GM23338 (cell line): ENCODE measurements around the gene STKLD1. TPM values are rescaled to one million over a fixed set of nuclear protein-coding genes. Genes with fewer than 3 reads are reported as not detected.

ENCODE experiments used
- ATAC-seq: fragments of 200-7000 bp; cut with Tn5 transposase; 3 replicates; pipeline ENCODE4 v1.9.1; 2020
- DNase-seq: peaks from one replicate; pipeline ENCODE4 v3.0.0-alpha.2; 2015; ENCODE audit warnings: low spot score
- H2AFZ ChIP-seq: fragments of 200-600 bp; sonication (generic); 2 replicates; pipeline ENCODE4 v1.8.0; 2016; ENCODE audit warnings: antibody characterized with exemption, mild to moderate bottlenecking, moderate library complexity
- H3F3A ChIP-seq: fragments of 200-600 bp; sonication (generic); replicated peaks from 2 replicates; pipeline ENCODE4 v1.8.0; 2017; ENCODE audit warnings: antibody characterized with exemption, mixed run types, low read depth
- H3K27ac ChIP-seq: fragments of 200-600 bp; sonication (generic); 2 replicates; pipeline ENCODE4 v1.6.1; 2016; ENCODE audit warnings: low read depth
- H3K27me3 ChIP-seq: fragments of 200-600 bp; sonication (generic); 2 replicates; pipeline ENCODE4 v1.8.0; 2016; ENCODE audit warnings: mild to moderate bottlenecking, mixed run types, moderate library complexity; ENCODE audit not compliant: insufficient read depth
- H3K36me3 ChIP-seq: fragments of 200-600 bp; sonication (generic); 2 replicates; pipeline ENCODE4 v1.8.0; 2016; ENCODE audit warnings: mild to moderate bottlenecking; ENCODE audit not compliant: insufficient read depth
- H3K4me1 ChIP-seq: fragments of 200-600 bp; sonication (generic); 2 replicates; pipeline ENCODE4 v1.8.0; 2016; ENCODE audit warnings: mild to moderate bottlenecking, moderate library complexity; ENCODE audit not compliant: insufficient read depth
- H3K4me2 ChIP-seq: fragments of 200-600 bp; sonication (generic); 2 replicates; pipeline ENCODE4 v1.7.1; 2017; ENCODE audit warnings: mixed run types
- H3K4me3 ChIP-seq: fragments of 200-600 bp; sonication (generic); 2 replicates; pipeline ENCODE4 v1.6.1; 2016; ENCODE audit warnings: mixed run types
- H3K79me2 ChIP-seq: fragments of 200-600 bp; sonication (generic); replicated peaks from 2 replicates; pipeline ENCODE4 v1.8.0; 2017; ENCODE audit warnings: mild to moderate bottlenecking; ENCODE audit not compliant: insufficient read depth
- H3K9me2 ChIP-seq: fragments of 200-600 bp; sonication (generic); 2 replicates; pipeline ENCODE4 v1.8.0; 2017; ENCODE audit not compliant: insufficient read depth
- H4K20me1 ChIP-seq: fragments of 200-600 bp; sonication (generic); replicated peaks from 2 replicates; pipeline ENCODE4 v1.8.0; 2017; ENCODE audit warnings: mild to moderate bottlenecking; ENCODE audit not compliant: insufficient read depth
- H3K27ac Mint-ChIP-seq: 2 replicates; pipeline ENCODE4 v1.8.0; 2020; ENCODE audit warnings: inconsistent platforms, mild to moderate bottlenecking, moderate library complexity, mixed read lengths
- H3K27me3 Mint-ChIP-seq: 3 replicates; pipeline ENCODE4 v1.8.0; 2022; ENCODE audit warnings: low read depth, mild to moderate bottlenecking, moderate library complexity, mixed read lengths, inconsistent platforms; ENCODE audit not compliant: insufficient read depth, poor library complexity
- H3K36me3 Mint-ChIP-seq: 3 replicates; pipeline ENCODE4 v1.8.0; 2021; ENCODE audit warnings: low read depth, mild to moderate bottlenecking, inconsistent platforms, moderate library complexity, mixed read lengths
- H3K4me1 Mint-ChIP-seq: 3 replicates; pipeline ENCODE4 v1.8.0; 2020; ENCODE audit warnings: mild to moderate bottlenecking, inconsistent platforms, mixed read lengths
- H3K4me3 Mint-ChIP-seq: 3 replicates; pipeline ENCODE4 v1.8.0; 2021; ENCODE audit warnings: moderate library complexity, mild to moderate bottlenecking, inconsistent platforms, mixed read lengths
- H3K9me3 Mint-ChIP-seq: 3 replicates; pipeline ENCODE4 v1.8.0; 2020; ENCODE audit warnings: moderate library complexity, mild to moderate bottlenecking, inconsistent platforms, mixed read lengths
- CTCF ChIP-seq, 2 experiments: fragments of 200-600 bp in 1 of 2; sonication (generic) in 1 of 2; conservative IDR thresholded peaks; 2 replicates each; pipeline versions ENCODE4 v1.5.1 to v1.6.1; 2016 to 2017; ENCODE audit warnings: antibody characterized with exemption in 2 of 2, low read depth in 2 of 2, mild to moderate bottlenecking in 2 of 2, moderate library complexity in 1 of 2
- EZH2 ChIP-seq: fragments of 200-600 bp; sonication (generic); IDR thresholded peaks from one replicate; pipeline ENCODE4 v1.8.0; 2017; ENCODE audit warnings: antibody characterized with exemption, mild to moderate bottlenecking, low read depth; ENCODE audit not compliant: unreplicated experiment
- STAT1 ChIP-seq: IDR thresholded peaks from one replicate; pipeline ENCODE4 v1.6.1; 2016; ENCODE audit warnings: antibody characterized with exemption; ENCODE audit not compliant: unreplicated experiment
- ZNF114 ChIP-seq: fragments of 250-450 bp; sonication (Bioruptor Pico); IDR thresholded peaks from 2 replicates; pipeline ENCODE4 v1.5.0; 2020; ENCODE audit warnings: mild to moderate bottlenecking, moderate library complexity
- ZNF331 ChIP-seq: fragments of 250-450 bp; sonication (Bioruptor Pico); IDR thresholded peaks from 2 replicates; pipeline ENCODE4 v1.5.0; 2020; ENCODE audit warnings: low read depth, mild to moderate bottlenecking, moderate library complexity
- polyA plus RNA-seq: library from polyadenylated mRNA; unstranded; fragments of >200 nt; fragmentation: Nextera tagmentation; extraction: Ambion mirVana; gene quantifications from 2 replicates; pipeline ENCODE4 v1.2.1, GENCODE V29; 2016
- total RNA-seq: library from RNA; depleted of rRNA; stranded (reverse); fragments of >200 nt; shearing (Covaris generic); gene quantifications from 2 replicates; pipeline ENCODE4 v1.2.3, GENCODE V29; 2014
- TF ChIP-seq, protein P1 (sequence below): IDR thresholded peaks from 2 replicates; pipeline ENCODE4 v1.6.1; 2016; ENCODE audit warnings: antibody characterized with exemption

Gene STKLD1
- total and polyA plus RNA-seq, 2 experiments from 2014 or later: 0.57 TPM; not detected in 1

- TF ChIP-seq, protein P1, sequence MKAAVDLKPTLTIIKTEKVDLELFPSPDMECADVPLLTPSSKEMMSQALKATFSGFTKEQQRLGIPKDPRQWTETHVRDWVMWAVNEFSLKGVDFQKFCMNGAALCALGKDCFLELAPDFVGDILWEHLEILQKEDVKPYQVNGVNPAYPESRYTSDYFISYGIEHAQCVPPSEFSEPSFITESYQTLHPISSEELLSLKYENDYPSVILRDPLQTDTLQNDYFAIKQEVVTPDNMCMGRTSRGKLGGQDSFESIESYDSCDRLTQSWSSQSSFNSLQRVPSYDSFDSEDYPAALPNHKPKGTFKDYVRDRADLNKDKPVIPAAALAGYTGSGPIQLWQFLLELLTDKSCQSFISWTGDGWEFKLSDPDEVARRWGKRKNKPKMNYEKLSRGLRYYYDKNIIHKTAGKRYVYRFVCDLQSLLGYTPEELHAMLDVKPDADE: no peak
- no peak for TF ChIP-seq ZNF114 (CRISPR knock-in tag)
Measured at GRCh38 chr9:133393399-133393798, 17.2 kb downstream of the STKLD1 start (continued).

DNA sequence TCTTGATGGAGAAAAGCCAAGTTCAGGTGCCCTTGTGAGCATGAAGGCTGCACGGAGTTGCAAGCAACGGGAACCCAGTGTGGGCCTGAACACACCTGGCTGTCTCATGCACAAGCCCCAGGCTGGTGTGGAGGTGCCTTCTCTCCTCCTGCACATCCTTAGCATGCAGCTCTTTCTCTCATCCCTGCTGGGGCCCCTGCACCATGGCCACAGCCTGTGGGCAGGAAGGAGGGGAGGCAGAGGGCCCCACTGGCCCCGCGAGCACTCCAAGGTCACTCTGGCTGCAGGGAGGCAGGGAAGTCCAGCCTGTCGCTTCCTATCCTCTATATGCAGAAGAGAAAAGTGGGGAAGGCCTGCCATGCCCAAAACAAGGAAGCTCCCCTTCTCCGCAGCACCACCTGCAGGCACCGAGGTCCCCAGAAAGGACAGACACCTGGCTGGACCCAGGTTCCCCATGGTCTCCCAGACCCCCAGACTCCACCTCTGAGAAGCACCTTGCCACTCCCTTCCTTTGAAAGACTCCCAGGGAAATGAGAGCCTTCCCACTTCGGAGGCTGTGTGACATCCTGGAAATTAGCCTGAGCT is 18.6 kb downstream of the STKLD1 start:
- no peaks in the 10 kb centered on the region for H3F3A ChIP-seq
- H3K9me3 Mint-ChIP-seq: peaks cover 15% of the 10 kb centered on the region
- H3K4me3 Mint-ChIP-seq: no peak overlapping the region
- no peaks in the 10 kb centered on the region for H4K20me1 ChIP-seq
- H3K27me3 ChIP-seq: no peaks in the 10 kb centered on the region
- DNase-seq: peak; percentile 25
- TF ChIP-seq CTCF (conservative IDR thresholded peaks at IDR 0.05; ENCODE audit: low read depth in 2 of 2): peak; percentile 14 to 42; a peak in 2 of 4 replicates
- no peak for TF ChIP-seq EZH2
- no peak for TF ChIP-seq ZNF331 (CRISPR knock-in tag)
- no peak for TF ChIP-seq STAT1
- H2AFZ ChIP-seq: no peak overlapping the region
- no peak overlapping the region for H3K4me3 ChIP-seq
- peaks cover 12% of the 10 kb centered on the region for H3K27me3 Mint-ChIP-seq
- no peak overlapping the region for H3K27ac Mint-ChIP-seq
- H3K27ac ChIP-seq: no peak overlapping the region
- H3K9me2 ChIP-seq: no peaks in the 10 kb centered on the region
- no peaks in the 10 kb centered on the region for H3K79me2 ChIP-seq
- no peak overlapping the region for H3K4me2 ChIP-seq
- H3K4me1 ChIP-seq: no peaks in the 10 kb centered on the region
- H3K36me3 Mint-ChIP-seq: no peaks in the 10 kb centered on the region
- no peaks in the 10 kb centered on the region for H3K36me3 ChIP-seq
- ATAC-seq: no peak
- H3K4me1 Mint-ChIP-seq: no peaks in the 10 kb centered on the region

GRCh38 chr9:133396952-133397351 is 20.8 kb downstream of the STKLD1 start:
- Histone ChIP-seq H3K27me3 (no peaks in the 10 kb centered on the region), H4K20me1 (no peaks in the 10 kb centered on the region), H2AFZ (no peak overlapping the region), H3K4me1 (no peaks in the 10 kb centered on the region), H3K4me3 (no peak overlapping the region), H3K9me2 (no peaks in the 10 kb centered on the region), H3K36me3 (no peaks in the 10 kb centered on the region), H3K4me2 (no peak overlapping the region), H3K79me2 (no peaks in the 10 kb centered on the region), H3F3A (no peaks in the 10 kb centered on the region), H3K27ac (no peak overlapping the region)
- DNase-seq: peak; percentile 86
- H3K36me3 Mint-ChIP-seq: no peaks in the 10 kb centered on the region
- H3K27me3 Mint-ChIP-seq: peaks cover 14% of the 10 kb centered on the region
- no peak overlapping the region for H3K4me3 Mint-ChIP-seq
- H3K9me3 Mint-ChIP-seq: no peaks in the 10 kb centered on the region
- no peak for TF ChIP-seq ZNF114 (CRISPR knock-in tag)
- peak; percentile 61 to 84 for TF ChIP-seq CTCF (conservative IDR thresholded peaks at IDR 0.05; ENCODE audit: low read depth in 2 of 2)
- ATAC-seq: peak; percentile 94
- no peak overlapping the region for H3K27ac Mint-ChIP-seq
- no peaks in the 10 kb centered on the region for H3K4me1 Mint-ChIP-seq
